Activated naive CD4-positive, alpha-beta T cell treated with anti-CD3 and anti-CD28 coated beads, Interleukin-2, amount 50 U/mL, for 24 hours (primary cell): ENCODE measurements around the gene IL18R1.

ENCODE experiments used
- H3K27ac Mint-ChIP-seq: one replicate; pipeline ENCODE4 v1.8.0; 2021; ENCODE audit warnings: mild to moderate bottlenecking, mixed read lengths
- H3K27me3 Mint-ChIP-seq: one replicate; pipeline ENCODE4 v1.8.0; 2021; ENCODE audit warnings: mixed read lengths
- H3K36me3 Mint-ChIP-seq: one replicate; pipeline ENCODE4 v1.8.0; 2021; ENCODE audit warnings: mixed read lengths
- H3K4me1 Mint-ChIP-seq: one replicate; pipeline ENCODE4 v1.8.0; 2021; ENCODE audit warnings: mixed read lengths
- H3K4me3 Mint-ChIP-seq: one replicate; pipeline ENCODE4 v1.8.0; 2021; ENCODE audit warnings: mild to moderate bottlenecking, mixed read lengths
- H3K9me3 Mint-ChIP-seq: one replicate; pipeline ENCODE4 v1.8.0; 2021; ENCODE audit warnings: mixed read lengths

IL18R1 gene

DNA sequence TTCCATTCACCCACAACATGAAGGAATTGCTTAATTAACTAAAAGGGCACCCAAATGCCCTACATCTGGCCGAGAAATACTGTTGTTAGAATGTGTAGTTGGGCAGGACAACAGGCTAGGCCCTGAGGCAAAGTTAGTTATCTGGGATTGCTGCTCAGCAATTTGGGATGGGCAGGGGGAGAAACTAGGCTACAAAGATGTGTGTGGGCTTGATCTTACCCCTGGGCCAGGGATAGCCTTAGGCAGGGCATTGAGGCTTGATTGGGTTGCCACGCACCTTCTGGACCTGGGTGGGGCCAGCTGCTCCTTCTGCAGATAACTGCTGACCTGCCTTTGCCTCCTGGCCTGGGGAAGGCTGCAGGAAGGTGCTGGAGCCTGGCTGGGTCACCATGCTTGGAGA, 76.8 kb downstream of the IL18R1 start:
- Mint-ChIP-seq H3K4me1 (peaks cover 38% of the 10 kb centered on the region), H3K27ac (no peak overlapping the region), H3K4me3 (no peak overlapping the region), H3K27me3 (no peaks in the 10 kb centered on the region), H3K9me3 (no peaks in the 10 kb centered on the region), H3K36me3 (peaks cover 5% of the 10 kb centered on the region)

DNA sequence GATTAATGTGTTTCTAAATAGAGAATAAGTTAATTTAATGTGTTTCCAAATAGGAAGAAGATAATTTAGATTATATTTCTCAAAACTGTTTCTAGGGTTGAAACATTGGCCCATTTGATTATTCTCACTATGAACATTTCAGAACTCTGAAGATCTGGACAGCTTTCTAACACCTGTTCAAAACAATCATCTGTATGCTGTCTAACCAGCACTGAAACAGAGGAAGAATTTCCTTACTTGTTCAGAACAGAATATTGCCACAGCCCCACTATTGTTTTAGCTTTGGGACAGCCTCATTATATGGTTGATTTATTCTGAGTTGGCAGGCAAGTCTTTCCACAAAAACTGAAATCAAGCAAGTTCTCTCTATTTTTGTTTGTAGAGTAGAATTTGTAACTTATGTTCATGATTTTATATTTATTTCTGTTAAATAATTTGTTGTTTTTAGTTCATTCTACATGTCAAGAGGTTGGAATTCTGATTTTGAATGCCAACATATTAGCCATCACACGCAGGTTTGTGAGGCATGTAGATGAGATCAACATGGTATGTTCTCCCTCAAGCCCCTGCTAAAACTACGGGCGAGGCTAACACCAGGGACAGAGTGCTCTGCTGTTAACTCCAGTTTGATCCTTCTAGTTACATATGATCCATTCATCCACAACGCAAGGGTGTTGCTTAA, 78.5 kb downstream of the IL18R1 start:
- no peak overlapping the region for H3K4me3 Mint-ChIP-seq
- H3K9me3 Mint-ChIP-seq, result no peaks in the 10 kb centered on the region
- H3K36me3 Mint-ChIP-seq, result peaks cover 5% of the 10 kb centered on the region
- H3K4me1 Mint-ChIP-seq, result peaks cover 37% of the 10 kb centered on the region
- no peak overlapping the region for H3K27ac Mint-ChIP-seq
- H3K27me3 Mint-ChIP-seq, result no peaks in the 10 kb centered on the region

DNA sequence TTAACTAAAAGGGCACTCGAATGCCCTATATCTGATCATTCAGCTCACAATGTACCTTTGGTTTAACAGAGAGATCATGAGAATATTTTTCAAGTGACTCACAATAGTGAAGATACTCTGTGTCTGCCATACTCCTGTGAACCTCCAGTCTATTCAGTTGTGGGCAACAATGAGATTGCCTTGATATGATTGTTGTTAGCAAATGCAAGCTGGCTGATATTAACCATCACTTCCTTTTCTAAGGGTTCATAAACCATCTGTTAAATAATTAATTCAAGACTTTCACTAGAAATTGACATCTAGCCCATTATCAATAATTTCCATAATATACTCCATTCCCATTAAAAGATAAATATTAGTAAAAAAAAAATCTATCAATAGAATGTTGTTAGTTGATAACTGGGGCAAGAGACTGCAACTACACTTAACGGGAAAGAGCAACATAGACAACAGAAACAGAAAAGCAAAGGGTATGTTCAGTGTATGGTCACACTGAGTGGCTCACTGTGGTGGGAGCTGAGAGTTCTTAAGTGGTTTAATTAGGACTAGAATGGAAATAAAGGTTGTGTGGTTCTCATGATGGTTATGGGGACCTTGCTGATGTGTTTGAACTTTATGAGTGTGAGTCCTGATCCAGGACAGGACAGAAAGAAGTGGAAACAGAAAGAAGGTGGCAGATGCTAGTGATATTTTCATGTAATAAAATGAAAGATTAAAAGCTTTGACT, 79.2 kb downstream of the IL18R1 start:
- peaks cover 30% of the 10 kb centered on the region for H3K4me1 Mint-ChIP-seq
- H3K27ac Mint-ChIP-seq, result peak overlapping the region; percentile 76
- H3K4me3 Mint-ChIP-seq, result no peak overlapping the region
- peaks cover 5% of the 10 kb centered on the region for H3K36me3 Mint-ChIP-seq
- H3K9me3 Mint-ChIP-seq, result no peaks in the 10 kb centered on the region
- no peaks in the 10 kb centered on the region for H3K27me3 Mint-ChIP-seq

GRCh38 chr2:102435741-102436140, 80.1 kb downstream of the IL18R1 start:
- Mint-ChIP-seq H3K9me3 (no peaks in the 10 kb centered on the region), H3K36me3 (peaks cover 5% of the 10 kb centered on the region), H3K27ac (peak overlapping the region; percentile 88), H3K27me3 (no peaks in the 10 kb centered on the region), H3K4me1 (peaks cover 23% of the 10 kb centered on the region), H3K4me3 (no peak overlapping the region)

DNA sequence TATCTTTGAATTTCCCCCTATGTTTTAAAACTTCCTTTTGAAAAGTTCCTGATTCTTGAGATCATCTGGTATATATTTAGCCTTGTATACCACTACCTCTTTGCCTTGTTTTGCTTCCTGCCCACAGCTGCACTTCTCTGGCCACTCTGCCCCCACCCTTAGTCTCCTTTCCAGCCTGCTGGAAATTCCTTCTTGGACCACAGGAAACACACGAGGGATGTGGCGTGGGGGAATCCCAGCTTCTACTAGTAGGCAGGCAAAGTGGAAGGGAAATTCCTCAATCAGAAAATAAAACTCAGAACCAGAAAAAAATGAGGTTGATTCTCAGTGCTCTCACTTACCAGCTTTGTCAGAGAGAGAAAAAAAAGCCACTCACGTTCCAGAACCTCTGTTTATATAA, 80.7 kb downstream of the IL18R1 start:
- peak overlapping the region; percentile 88 for H3K27ac Mint-ChIP-seq
- H3K9me3 Mint-ChIP-seq, result no peaks in the 10 kb centered on the region
- peaks cover 5% of the 10 kb centered on the region for H3K36me3 Mint-ChIP-seq

GRCh38 chr2:102437122-102437521, 81.5 kb downstream of the IL18R1 start:
- peak overlapping the region; percentile 66 for H3K4me3 Mint-ChIP-seq
- H3K9me3 Mint-ChIP-seq, result no peaks in the 10 kb centered on the region
- H3K27ac Mint-ChIP-seq, result peak overlapping the region; percentile 97
- no peaks in the 10 kb centered on the region for H3K27me3 Mint-ChIP-seq
- H3K4me1 Mint-ChIP-seq, result peaks cover 17% of the 10 kb centered on the region
- H3K36me3 Mint-ChIP-seq, result peaks cover 5% of the 10 kb centered on the region

More for the DNA sequence above, 80.7 kb downstream of the IL18R1 start:
- no peaks in the 10 kb centered on the region for H3K27me3 Mint-ChIP-seq
- peak overlapping the region; percentile 23 for H3K4me3 Mint-ChIP-seq
- H3K4me1 Mint-ChIP-seq, result peaks cover 19% of the 10 kb centered on the region

DNA sequence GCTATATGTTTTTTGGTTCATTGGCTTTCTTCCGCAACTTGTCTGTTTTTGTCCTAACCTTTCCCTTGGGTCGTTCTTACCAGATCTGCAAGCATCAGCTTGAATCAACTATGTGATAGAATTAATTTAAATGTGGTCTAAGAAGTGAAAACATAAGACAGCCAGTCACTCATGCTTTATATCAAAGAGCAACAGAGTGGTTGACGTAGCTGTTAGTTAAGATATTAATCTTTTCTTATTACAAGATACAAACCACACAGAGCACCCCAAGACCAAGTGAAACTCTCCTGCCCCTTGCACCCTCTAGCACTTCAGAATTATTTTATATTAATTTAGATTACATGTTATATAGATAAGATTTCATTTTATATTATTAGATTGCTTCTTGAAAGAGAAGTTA, 82.5 kb downstream of the IL18R1 start:
- Mint-ChIP-seq H3K36me3 (peaks cover 5% of the 10 kb centered on the region), H3K9me3 (no peaks in the 10 kb centered on the region), H3K27me3 (no peaks in the 10 kb centered on the region), H3K4me1 (peaks cover 25% of the 10 kb centered on the region), H3K27ac (no peak overlapping the region), H3K4me3 (no peak overlapping the region)

GRCh38 chr2:102438578-102438977, 83.0 kb downstream of the IL18R1 start:
- peaks cover 27% of the 10 kb centered on the region for H3K4me1 Mint-ChIP-seq
- no peaks in the 10 kb centered on the region for H3K9me3 Mint-ChIP-seq
- no peak overlapping the region for H3K27ac Mint-ChIP-seq
- peaks cover 5% of the 10 kb centered on the region for H3K36me3 Mint-ChIP-seq
- H3K4me3 Mint-ChIP-seq, result no peak overlapping the region
- H3K27me3 Mint-ChIP-seq, result no peaks in the 10 kb centered on the region

DNA sequence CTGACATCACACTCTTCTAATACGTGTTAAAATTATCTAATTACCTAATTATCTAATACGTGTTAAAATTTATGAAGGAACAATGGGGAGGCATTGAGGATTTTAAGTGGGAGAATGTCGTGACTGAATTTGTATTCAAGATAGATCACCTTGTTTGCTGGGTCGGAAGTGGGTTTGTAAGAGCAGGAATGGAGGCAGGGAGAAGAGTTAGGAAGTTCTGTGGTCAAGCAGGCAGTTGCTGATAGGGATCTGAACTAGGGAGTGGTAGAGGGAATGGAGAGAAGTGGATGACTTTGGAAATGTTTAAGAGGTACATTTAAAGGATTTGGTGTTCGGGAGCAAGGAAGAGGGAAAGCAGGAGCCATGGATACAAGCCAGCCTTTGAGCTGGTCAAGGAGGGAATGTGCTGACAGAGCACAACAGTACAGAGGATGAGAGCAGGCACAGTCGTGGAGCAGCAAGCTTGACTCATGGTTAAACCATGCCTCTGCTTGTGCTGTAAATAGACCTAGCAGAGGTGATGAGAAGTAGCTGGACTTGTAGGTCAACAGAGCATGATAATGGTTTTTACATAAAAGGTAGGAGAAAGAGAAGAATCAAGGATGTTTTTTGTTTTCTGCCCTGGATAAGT, 83.6 kb downstream of the IL18R1 start:
- no peak overlapping the region for H3K27ac Mint-ChIP-seq
- no peaks in the 10 kb centered on the region for H3K27me3 Mint-ChIP-seq
- no peak overlapping the region for H3K4me3 Mint-ChIP-seq
- peaks cover 27% of the 10 kb centered on the region for H3K4me1 Mint-ChIP-seq
- H3K36me3 Mint-ChIP-seq, result peaks cover 5% of the 10 kb centered on the region
- no peaks in the 10 kb centered on the region for H3K9me3 Mint-ChIP-seq

- H3K9me3 Mint-ChIP-seq, result no peaks in the 10 kb centered on the region
- no peaks in the 10 kb centered on the region for H3K36me3 Mint-ChIP-seq
- H3K27ac Mint-ChIP-seq, result peak overlapping the region; percentile 84
- H3K4me1 Mint-ChIP-seq, result peaks cover 10% of the 10 kb centered on the region
- H3K4me3 Mint-ChIP-seq, result peak overlapping the region; percentile 57
- H3K27me3 Mint-ChIP-seq, result no peaks in the 10 kb centered on the region
Measured at GRCh38 chr2:102442967-102443828, 87.6 kb downstream of the IL18R1 start.

DNA sequence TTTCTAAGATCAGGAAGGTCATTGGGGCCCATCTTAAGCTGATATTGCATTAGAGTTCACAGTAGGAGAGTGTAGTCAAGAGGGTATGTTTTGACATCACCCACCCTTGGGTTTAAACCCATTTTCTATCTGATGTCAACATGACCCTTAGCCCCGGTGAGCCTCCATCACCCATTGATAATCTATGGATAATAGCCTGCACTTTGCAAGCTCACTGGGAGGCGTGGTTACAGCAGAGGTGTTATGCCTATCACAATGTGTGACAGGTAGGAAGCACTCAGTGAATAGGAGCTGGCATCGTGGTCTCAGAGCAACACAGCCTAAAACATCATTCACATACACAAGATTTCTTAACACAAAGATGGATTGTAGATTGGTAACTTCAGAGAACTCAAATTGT, 88.6 kb downstream of the IL18R1 start:
- H3K27ac Mint-ChIP-seq, result no peak overlapping the region
- H3K4me3 Mint-ChIP-seq, result no peak overlapping the region
- H3K4me1 Mint-ChIP-seq, result peaks cover 10% of the 10 kb centered on the region
- H3K27me3 Mint-ChIP-seq, result no peaks in the 10 kb centered on the region
- H3K9me3 Mint-ChIP-seq, result no peaks in the 10 kb centered on the region
- H3K36me3 Mint-ChIP-seq, result no peaks in the 10 kb centered on the region

GRCh38 chr2:102446936-102447335, 91.3 kb downstream of the IL18R1 start:
- H3K9me3 Mint-ChIP-seq, result no peaks in the 10 kb centered on the region
- no peak overlapping the region for H3K27ac Mint-ChIP-seq
- H3K27me3 Mint-ChIP-seq, result no peaks in the 10 kb centered on the region
- peaks cover 10% of the 10 kb centered on the region for H3K4me1 Mint-ChIP-seq
- no peak overlapping the region for H3K4me3 Mint-ChIP-seq
- no peaks in the 10 kb centered on the region for H3K36me3 Mint-ChIP-seq
